ENCODE results near the gene LIN37. TPM values are rescaled to one million over a fixed set of nuclear protein-coding genes. Genes with fewer than 3 reads are reported as not detected.

LIN37 gene
- total RNA-seq, 1 experiment from 2014 or later, result 10.1 TPM

DNA sequence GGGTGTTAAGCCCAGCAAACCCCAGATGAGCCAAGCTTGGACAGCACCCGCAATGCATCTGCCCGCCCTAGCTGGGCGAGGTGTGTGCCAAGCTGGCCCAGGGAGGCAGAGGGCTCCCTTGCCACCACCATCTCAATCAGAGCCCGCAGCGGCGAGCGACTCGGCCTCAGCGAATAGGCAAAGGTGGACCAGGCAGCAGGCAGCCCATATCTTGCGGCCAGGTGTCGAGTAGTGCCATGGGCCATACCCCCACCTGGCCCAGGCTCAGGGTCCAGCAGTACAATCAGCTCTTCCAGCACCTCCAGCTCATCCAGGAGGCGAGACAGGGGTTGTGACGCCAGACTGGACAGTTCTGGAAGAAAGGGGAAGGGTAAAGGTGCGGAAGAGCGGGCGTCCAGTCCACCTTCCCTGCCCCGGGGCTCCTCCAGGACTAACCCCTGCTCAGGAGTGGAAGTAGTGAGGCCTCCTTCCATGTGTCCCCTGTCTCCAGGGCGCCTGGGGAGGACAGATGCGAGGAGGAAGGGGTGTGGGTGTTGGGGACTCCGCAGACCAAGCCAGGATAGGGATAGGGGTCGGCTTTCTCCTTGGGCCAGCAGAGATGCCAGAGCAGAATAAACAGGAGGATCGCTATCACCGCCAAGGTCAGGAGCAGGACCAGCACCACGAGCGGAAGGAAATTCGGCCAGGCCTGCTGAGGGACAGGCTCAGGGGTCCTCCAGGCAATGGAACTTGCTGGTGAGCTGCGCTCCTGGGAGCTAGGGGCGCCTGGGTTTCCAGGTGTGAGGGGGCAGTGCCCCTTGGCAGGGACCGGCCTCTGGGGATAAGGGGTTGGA is 8.9 kb upstream of the LIN37 start:
- Histone ChIP-seq H3K9me2 (ENCODE audit: insufficient read depth) (no peaks in the 10 kb centered on the region), H3K79me2 (ENCODE audit: insufficient read depth, low read length) (no peaks in the 10 kb centered on the region), H3K4me1 (ENCODE audit: control insufficient read depth in 1 of 2, insufficient read depth in 2 of 2, low read length in 2 of 2) (peaks cover 20 to 23% of the 10 kb centered on the region in 2 experiments; a peak in 3 of 4 replicates), H4K20me1 (ENCODE audit: insufficient read depth) (no peaks in the 10 kb centered on the region), H3K4me3 (replicated peaks in 1 of 2; ENCODE audit: low read depth in 1 of 2, low read length in 2 of 2) (peak overlapping the region; percentile 61 to 74), H2AFZ (ENCODE audit: low read depth, low read length, poor library complexity, severe bottlenecking) (no peak overlapping the region), H3K4me2 (ENCODE audit: low read length) (peak overlapping the region; percentile 100), H3K36me3 (ENCODE audit: control insufficient read depth in 1 of 2, insufficient read depth in 2 of 2, low read length in 2 of 2) (peaks cover 19 to 26% of the 10 kb centered on the region in 2 experiments; a peak in 3 of 4 replicates), H3K27me3 (ENCODE audit: insufficient read depth, low read length) (no peaks in the 10 kb centered on the region), H3K9ac (ENCODE audit: low read length) (peak overlapping the region; percentile 72), H3K9me3 (ENCODE audit: control insufficient read depth in 1 of 2, insufficient read depth in 1 of 2, low read depth in 1 of 2, low read length in 2 of 2) (no peaks in the 10 kb centered on the region), H3K27ac (ENCODE audit: low read depth, low read length) (peak overlapping the region; percentile 73)
- BruUV-seq (replicated peaks), result no TSS peak
- ChIA-PET CTCF (interaction anchor here (1.1 kb wide), 1 partner anchor 80 kb away, joined by 3 read pairs; no protein-coding TSS in a partner anchor), POLR2A (interaction anchor here (1.4 to 2.2 kb wide), 3 partner anchors 9 to 229 kb away, joined by 4 to 8 read pairs (median 7); partner anchors contain the start of gene LIN37), RAD21 (ENCODE audit: low non-redundant PET in 1 of 2, low total read pairs in 2 of 2, uncharacterized antibody in 2 of 2, unreplicated experiment in 2 of 2) (no interaction called here)
- TF ChIP-seq, protein P1, sequence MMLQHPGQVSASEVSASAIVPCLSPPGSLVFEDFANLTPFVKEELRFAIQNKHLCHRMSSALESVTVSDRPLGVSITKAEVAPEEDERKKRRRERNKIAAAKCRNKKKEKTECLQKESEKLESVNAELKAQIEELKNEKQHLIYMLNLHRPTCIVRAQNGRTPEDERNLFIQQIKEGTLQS (IDR thresholded peaks at IDR 0.05), result no peak
- no peak for TF ChIP-seq CEBPB (IDR thresholded peaks at IDR 0.05; ENCODE audit: low read depth)
- no peak for TF ChIP-seq JUND (IDR thresholded peaks at IDR 0.05)
- TF ChIP-seq POLR2AphosphoS5 (IDR thresholded peaks at IDR 0.05; ENCODE audit: low read depth, low read length), result no peak; the same call in 1 of the 2 replicates
- TF ChIP-seq SIN3A (IDR thresholded peaks at IDR 0.05; ENCODE audit: low read depth), result no peak
- TF ChIP-seq, protein P2, sequence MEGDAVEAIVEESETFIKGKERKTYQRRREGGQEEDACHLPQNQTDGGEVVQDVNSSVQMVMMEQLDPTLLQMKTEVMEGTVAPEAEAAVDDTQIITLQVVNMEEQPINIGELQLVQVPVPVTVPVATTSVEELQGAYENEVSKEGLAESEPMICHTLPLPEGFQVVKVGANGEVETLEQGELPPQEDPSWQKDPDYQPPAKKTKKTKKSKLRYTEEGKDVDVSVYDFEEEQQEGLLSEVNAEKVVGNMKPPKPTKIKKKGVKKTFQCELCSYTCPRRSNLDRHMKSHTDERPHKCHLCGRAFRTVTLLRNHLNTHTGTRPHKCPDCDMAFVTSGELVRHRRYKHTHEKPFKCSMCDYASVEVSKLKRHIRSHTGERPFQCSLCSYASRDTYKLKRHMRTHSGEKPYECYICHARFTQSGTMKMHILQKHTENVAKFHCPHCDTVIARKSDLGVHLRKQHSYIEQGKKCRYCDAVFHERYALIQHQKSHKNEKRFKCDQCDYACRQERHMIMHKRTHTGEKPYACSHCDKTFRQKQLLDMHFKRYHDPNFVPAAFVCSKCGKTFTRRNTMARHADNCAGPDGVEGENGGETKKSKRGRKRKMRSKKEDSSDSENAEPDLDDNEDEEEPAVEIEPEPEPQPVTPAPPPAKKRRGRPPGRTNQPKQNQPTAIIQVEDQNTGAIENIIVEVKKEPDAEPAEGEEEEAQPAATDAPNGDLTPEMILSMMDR (IDR thresholded peaks at IDR 0.05 in 2 of 3, conservative IDR thresholded peaks at IDR 0.05 in 1 of 3; ENCODE audit: borderline replicate concordance in 1 of 3, insufficient read depth in 1 of 3, low read depth in 2 of 3, low read length in 2 of 3), result no peak
- TF ChIP-seq, protein P3, sequence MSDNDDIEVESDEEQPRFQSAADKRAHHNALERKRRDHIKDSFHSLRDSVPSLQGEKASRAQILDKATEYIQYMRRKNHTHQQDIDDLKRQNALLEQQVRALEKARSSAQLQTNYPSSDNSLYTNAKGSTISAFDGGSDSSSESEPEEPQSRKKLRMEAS (IDR thresholded peaks at IDR 0.05), result no peak
- no peak for TF ChIP-seq FOSL1 (IDR thresholded peaks at IDR 0.05; ENCODE audit: low read depth)
- no peak for TF ChIP-seq TCF7L2 (IDR thresholded peaks at IDR 0.05; ENCODE audit: borderline replicate concordance, extremely low read depth, insufficient read depth, insufficient read length)
- TF ChIP-seq RAD21 (IDR thresholded peaks at IDR 0.05; ENCODE audit: low read depth), result no peak
- no peak for TF ChIP-seq ZFX (IDR thresholded peaks at IDR 0.05)
- TF ChIP-seq EGR1 (IDR thresholded peaks at IDR 0.05; ENCODE audit: low read depth), result no peak
- TF ChIP-seq ELF1 (IDR thresholded peaks at IDR 0.05; ENCODE audit: borderline replicate concordance, low read depth), result no peak
- no peak for TF ChIP-seq SRF (IDR thresholded peaks at IDR 0.05; ENCODE audit: low read depth)
- no peak for TF ChIP-seq POLR2A (IDR thresholded peaks at IDR 0.05; ENCODE audit: borderline replicate concordance, extremely low read depth, insufficient read depth, insufficient read length)
- TF ChIP-seq, protein P4, sequence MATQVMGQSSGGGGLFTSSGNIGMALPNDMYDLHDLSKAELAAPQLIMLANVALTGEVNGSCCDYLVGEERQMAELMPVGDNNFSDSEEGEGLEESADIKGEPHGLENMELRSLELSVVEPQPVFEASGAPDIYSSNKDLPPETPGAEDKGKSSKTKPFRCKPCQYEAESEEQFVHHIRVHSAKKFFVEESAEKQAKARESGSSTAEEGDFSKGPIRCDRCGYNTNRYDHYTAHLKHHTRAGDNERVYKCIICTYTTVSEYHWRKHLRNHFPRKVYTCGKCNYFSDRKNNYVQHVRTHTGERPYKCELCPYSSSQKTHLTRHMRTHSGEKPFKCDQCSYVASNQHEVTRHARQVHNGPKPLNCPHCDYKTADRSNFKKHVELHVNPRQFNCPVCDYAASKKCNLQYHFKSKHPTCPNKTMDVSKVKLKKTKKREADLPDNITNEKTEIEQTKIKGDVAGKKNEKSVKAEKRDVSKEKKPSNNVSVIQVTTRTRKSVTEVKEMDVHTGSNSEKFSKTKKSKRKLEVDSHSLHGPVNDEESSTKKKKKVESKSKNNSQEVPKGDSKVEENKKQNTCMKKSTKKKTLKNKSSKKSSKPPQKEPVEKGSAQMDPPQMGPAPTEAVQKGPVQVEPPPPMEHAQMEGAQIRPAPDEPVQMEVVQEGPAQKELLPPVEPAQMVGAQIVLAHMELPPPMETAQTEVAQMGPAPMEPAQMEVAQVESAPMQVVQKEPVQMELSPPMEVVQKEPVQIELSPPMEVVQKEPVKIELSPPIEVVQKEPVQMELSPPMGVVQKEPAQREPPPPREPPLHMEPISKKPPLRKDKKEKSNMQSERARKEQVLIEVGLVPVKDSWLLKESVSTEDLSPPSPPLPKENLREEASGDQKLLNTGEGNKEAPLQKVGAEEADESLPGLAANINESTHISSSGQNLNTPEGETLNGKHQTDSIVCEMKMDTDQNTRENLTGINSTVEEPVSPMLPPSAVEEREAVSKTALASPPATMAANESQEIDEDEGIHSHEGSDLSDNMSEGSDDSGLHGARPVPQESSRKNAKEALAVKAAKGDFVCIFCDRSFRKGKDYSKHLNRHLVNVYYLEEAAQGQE (IDR thresholded peaks at IDR 0.05; ENCODE audit: low read depth), result no peak
- no peak for TF ChIP-seq YY1 (IDR thresholded peaks at IDR 0.05; ENCODE audit: extremely low read depth, insufficient replicate concordance, low read depth, low read length)
- no peak for TF ChIP-seq EZH2 (IDR thresholded peaks at IDR 0.05)
- TF ChIP-seq ZNF274 (IDR thresholded peaks at IDR 0.05; ENCODE audit: low read depth, low read length), result no peak
- no peak for TF ChIP-seq SP1 (IDR thresholded peaks at IDR 0.05; ENCODE audit: low read depth)
- ATAC-seq, result no peak
- intact Hi-C loops (cut with micrococcal nuclease), result no loop called here
- no peak for DNase-seq (ENCODE audit: low read depth, low spot score)

Data from HCT116 (cell line).